HG03060 (cell line): ENCODE data around the gene MC2R.
"Not testable (repeated sequence)": the region's sequence is repeated elsewhere in the genome, so short reads cannot be mapped to it uniquely, and the experiment has no call there.

Experiments used
- ATAC-seq: cut with Tn5 transposase; IDR thresholded peaks from one replicate; pipeline ENCODE4 v1.9.1; 2021; ENCODE audit warnings: low read depth, moderate number of reproducible peaks; ENCODE audit not compliant: unreplicated experiment

Gene MC2R

DNA sequence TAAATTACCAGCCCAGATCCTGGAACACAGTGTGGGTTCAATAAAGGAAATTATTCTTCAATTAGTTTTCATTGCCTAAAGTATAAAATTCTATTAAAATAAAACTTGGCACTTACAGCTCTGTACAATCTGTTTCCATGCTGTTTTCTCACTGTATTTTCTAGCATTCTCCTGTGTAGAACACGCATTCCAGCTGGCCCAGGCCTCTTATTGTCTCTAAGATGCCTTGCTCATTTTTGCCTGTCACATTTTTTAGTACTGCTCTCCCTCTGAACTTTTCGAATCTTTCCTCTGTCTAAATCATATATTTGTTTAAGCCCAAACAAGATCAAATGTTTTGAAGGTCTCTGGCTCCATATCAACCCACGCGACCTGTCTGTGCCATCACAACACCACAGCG lies 20.8 kb downstream of the MC2R start:
- ATAC-seq: no peak

DNA sequence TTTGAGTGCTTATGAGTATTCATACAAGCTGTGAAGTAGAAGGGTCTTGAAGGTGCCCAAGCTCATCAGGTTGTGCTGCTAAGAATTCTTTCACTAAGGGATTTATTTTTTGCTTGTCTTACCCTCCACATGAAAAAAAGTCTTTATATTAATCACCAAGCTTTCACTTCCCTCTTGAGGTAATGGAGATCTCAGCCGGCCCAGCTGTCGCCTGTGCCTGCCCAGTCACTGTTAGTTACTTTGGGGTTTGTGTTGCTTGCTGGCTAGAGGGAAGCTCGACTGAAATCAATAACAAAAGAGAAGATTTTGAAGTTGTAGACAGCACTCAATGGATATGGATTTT lies 21.9 kb downstream of the MC2R start:
- peak; percentile 97 for ATAC-seq

DNA sequence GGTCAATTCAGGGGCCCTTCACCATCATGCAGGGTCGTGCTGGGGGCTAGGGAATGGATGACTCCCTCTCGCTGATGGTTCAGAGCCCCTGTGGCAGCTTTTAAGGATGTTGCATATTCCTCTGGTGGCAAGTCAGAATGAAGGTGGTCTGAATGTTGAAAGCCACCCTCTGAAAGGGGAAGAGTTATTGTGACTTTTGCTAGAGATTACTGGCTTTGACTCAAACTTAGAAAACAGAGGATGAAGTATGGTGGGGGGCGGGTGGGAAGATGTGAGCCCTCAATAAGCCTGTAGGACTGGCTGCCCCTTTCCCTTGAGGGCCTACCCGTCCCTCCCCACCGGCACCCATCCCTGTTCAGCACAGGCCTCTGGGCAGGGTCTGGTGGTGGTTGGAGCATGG lies 23.2 kb downstream of the MC2R start:
- no peak for ATAC-seq

DNA sequence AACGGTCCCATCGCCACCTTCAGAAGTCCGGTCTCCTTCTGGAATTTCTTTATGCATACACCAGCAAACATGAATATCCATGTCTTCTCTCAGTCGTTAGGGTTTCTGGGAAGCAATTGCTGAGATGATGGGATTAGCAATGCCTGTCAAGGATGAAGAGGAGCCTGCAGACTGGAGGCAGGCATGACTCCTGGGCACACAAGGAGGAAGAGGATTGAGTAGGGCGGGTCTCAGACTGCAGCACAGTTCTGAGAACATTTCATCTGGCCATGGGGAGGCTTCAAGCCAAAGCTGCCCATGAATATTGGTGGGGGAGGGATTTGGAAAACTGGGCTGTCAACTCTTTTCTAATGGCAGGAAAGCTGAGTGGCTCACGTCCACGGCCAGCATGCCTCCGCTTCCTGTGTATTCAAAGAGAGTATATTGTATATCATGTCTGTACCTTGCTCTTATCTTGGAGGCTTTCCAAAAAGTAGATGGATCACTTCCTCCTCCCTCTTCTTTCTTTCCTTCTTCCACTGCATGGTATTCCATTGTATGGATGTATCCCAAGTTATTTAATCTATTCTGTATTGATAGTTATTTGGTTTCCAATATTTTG lies 24.5 kb downstream of the MC2R start:
- no peak for ATAC-seq

DNA sequence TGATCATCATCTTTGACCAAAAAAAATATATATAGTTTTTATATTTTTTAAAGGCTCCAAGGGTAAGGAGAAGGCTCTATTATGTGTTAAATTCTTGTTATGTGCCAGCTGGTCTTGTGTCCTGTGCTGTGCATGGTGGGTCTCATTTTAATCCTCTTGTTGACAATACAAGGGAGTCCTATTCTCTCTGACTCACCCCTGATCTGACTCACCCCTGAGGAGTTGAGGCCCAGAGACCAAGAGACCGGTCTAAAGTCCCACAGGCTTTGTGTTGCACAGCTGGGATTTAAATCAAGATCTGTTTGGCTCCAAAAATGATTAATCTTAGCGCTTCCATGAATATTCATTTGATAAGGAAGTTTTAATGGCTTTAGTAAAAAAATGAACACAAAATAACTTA lies 25.7 kb downstream of the MC2R start:
- no peak for ATAC-seq

DNA sequence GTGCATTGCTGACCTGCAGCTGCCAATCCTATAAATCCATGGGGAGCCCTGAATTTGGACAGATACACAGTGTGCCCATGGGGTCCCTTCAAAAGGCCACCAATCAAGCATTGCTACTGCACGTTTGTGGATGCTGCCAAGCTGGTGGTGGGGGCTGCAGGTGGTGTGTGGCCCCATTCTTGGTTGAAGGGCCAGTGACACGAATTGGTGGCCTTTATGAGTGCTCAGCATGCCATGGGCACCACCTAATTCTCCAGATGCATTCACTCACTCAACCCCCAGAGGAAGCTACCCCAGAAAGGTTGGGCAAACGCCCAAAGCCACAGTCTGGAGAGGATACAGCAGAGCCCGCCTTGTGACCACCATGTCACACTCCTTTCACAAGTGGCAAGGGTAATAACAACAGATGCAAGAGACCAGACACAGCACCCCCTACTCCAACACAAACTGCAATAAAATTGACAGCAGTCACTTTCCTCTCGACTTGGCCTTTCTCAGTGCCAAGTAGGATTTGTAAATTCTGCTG lies 27.1 kb downstream of the MC2R start:
- no peak for ATAC-seq

DNA sequence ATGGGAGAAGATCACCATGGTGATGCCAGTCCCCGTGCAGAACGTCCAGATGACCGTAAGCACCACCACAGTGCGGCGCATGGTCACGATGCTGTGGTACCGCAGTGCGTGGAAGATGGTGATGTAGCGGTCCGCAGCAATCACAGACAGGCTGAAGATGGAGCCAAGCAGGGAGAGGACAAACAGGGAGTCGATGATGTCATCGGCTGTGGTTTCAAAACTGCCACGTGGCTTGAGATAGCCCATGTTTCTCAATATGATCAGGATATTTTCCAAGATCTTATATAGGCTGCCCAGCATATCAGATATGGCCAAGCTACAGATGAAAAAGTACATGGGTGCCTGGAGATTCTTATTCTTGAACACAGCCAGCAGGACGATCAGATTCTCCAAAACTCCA lies 30.3 kb downstream of the MC2R start:
- ATAC-seq: no peak

DNA sequence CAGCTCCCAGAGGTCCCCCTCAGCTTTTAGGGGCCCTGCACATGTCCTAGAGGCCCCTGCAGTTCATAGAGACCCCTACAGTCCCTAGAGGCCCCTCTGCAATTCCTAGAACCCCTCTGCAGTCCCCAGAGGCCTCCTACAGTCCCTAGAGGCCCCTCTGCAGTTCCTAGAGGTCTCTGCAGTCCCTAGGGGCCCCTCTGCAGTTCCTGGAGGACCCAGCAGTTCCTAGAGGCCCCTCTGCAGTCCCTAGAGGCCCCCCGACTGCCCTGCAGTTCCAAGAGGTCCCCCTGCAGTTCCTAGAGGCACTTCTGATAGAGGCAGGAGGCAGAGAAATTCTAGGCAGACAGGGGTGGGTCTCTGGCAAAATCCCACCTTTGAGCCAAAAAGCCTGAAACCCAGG lies 35.4 kb downstream of the MC2R start:
- ATAC-seq: no peak

DNA sequence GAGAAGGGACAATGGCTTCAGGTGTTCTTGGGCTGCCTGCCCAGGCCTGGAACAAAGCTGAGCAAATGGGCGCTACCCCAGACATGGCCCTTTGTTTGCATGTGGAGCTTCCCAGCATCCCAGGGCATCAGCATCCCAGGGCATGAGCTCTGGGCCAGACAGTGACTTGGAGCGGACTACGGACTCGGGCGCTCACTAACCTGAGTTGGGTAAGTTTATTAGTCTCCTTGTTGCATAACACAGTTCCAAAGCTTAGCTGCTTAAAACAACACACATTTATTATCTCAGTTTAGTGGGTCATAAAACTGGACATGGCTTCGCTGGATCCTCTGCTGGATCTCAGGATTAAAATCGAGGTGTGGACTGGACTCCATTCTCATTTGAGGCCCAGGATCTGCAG lies 35.8 kb downstream of the MC2R start:
- no peak for ATAC-seq

DNA sequence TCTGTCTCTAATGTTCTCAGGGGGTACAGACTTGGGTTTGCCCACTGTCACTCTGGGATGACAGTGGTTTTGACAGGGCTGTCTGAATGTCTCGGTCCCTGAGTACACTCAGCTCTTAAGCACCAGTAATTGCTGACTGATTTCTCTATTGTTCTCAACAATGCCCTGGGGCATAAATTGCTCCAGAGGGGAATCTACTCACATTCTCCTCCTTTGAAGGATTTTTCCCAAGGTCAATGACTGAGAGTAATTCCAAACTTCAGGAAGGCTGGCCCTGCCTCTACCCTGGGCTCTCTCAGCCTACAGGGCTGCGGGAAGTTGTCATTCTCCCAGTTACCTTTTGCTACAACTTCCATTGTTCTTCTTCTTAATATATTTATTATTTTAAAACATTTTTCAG lies 36.5 kb downstream of the MC2R start:
- no peak for ATAC-seq

DNA sequence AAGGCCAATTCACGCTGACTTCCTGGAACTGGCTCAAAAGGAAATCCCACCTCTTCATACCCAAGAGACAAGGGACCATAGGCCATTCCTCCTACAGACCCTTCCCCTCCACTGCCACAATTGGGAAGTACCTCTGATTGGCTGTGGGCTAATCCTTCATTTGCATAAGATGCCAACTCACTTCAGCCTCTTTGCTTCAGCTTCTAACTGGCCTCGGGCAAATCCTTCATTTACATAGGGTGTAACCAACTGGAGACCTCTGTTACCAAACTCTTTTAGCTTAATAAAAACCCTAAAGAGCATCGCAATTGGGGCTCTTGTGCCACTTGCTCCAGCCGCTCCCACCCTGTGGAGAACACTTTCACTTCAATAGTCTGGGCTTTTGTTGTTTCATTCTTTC lies 38.2 kb downstream of the MC2R start:
- no peak for ATAC-seq

DNA sequence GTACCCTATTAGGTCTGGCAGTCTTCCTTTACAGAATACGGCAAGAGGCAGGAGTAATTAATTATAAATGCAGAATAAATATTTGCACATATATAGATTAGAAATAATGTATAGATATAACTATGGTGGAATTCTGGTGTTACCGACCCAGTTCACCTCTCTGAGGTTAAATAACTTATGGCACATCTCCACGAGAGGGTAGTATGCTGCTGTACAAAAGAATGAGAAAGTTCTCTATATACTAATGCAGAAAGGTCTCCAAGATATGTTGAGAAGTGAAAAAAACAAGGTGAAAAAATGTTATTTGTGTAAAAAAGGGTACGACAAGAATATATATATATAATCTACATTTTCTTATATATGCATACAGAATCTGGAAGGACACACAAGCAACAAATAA lies 40.8 kb downstream of the MC2R start:
- ATAC-seq: no peak

DNA sequence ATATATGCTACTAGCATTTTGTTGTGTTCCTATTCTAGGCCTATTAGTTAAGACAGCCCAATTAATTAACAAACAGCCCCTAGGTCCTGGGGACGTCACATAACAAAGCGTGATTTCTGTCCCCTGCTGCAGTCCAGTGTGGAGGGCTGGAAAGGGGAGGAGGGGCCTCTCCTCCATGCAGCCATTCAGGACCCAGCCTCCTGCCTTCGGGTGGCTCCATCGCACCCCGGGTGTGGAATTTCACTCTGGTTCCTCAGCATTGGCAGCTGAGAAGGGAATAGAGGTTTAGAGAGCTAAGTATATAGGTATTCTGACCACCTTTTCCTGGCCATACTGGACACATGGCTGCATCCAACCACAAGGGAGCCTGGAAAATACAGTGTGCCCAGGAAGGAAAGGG lies 42.4 kb downstream of the MC2R start:
- ATAC-seq: no peak

DNA sequence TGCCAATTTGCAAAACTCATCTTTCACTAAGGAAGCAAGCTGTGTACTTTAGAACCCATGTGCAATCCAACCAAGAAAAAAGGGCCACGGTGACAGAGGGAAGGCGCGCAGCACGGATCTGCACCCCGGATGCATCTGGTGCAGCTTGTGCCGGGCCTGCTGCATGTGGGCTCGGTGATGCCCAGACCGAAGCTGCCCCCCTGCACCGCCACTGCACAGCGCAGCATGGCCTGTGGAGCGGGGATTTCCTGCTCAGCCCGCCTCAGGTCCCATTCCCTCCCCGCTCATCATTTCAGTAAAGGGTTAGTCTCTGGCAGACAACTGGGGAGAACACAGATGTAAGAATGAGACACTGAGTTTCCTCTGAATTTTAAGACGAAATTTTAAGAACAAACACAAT lies 43.0 kb downstream of the MC2R start:
- ATAC-seq: no peak

DNA sequence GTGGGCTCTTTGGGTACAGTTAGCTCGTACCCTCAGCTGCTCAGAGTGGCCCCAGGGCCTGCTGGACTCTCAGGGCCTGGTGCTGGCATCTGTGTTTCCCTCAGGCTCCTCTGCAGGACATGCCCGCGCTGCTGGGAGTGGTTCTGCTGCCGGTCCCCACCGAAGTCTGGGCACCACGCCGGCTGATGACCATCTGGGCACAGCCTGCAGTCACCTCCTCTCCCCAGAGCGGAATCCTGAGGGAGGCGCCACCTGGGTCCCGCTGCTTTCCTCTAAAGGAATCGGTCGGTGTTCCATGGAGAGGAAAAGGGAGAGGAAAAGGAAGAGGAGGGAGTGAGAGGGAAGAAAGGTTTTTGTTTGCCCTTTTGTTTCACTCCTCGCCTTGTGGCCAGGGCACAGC lies 43.6 kb downstream of the MC2R start:
- no peak for ATAC-seq

DNA sequence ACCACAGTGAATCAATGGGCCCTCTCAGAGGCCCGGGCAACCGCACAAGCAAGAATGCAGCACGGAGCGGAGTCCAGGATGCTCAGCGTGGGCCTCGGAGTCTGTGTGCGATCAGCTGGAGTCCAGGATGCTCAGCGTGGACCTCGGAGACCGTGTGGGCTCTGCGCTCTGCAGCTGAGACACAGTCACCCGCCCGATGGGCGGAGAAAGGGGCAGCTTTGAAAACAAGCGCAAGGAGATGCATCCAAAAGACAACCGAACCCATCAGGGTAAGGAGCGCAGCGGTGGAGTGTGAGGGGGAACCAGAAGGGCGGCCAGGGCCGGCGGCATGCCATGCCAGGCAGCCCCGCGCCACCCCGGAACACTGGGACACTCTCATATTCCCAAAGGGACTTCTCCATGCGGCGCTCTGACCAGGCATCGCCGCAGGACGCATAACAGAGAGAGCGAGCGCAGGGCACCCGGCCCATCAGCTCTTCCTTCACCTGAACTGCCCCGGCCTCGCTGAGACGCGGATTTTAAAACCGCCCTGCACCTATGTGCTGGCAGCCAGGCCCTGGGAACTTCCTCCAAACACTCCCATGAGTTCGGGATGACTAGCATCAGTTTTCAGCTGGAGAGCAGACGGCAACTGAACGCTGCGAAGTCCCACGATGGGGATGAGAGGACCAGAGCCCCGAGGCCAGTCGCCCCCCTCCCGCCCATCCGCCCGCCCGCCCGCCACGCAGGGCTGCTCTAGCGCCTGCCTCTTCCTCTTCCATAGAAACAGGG lies 46.6 kb downstream of the MC2R start:
- ATAC-seq: no peak

DNA sequence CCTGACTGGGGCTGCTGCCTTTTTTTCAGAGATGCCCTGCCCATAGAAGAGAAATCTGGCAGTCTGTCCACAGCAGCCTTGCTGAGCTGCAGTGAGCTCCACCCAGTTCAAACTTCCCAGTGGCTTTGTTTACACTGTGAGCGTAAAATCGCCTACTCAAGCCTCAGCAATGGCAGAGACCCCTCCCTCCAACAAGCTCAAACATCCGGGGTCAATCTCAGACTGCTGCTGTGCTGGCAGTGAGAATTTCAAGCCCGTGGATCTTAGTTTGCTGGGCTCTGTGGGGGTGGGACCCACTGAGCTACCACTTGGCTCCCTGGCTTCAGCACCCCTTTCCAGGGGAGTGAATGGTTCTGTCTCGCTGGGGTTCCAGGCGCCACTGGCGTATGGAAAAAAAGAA lies 52.4 kb downstream of the MC2R start:
- ATAC-seq: not testable (repeated sequence)

DNA sequence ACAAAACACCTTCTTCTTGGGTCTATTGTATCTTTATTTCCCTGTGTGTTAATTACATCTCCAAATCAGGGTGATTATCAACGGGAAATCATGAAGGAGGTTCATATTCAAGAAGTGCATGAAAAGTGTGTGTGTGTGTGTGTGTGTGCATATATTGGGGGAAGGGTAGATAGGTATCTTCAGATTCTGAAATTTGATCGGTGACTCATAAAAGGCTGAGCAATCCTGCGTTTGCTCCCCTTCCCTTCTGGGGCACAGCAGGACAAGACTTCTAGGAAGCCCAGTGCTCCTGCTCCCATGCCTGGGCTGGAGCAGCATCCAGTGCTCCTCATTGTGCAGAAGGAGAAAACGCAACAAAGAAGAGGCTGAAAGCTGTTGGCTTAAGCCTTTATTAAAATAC lies 65.5 kb downstream of the MC2R start:
- no peak for ATAC-seq

DNA sequence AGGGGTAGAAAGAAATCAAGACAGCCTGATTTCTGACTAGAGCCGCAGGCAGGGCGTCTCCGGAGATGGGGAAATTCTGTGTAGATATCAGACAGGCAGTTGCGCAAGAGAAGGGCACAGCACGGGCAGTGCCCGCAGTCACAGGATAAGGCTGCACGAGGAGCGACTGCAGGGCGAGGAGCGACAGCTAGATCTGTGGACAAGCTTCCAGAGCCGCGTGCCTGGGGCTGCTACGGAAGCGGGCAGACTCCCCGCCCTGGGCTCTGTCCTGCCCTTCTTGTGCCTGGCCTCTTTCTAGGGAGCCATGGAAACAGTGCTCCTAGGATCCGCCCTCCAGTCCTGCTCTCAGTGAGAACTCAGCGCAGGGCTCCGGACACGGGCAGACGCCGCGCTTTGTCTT lies 78.8 kb downstream of the MC2R start:
- ATAC-seq: no peak

DNA sequence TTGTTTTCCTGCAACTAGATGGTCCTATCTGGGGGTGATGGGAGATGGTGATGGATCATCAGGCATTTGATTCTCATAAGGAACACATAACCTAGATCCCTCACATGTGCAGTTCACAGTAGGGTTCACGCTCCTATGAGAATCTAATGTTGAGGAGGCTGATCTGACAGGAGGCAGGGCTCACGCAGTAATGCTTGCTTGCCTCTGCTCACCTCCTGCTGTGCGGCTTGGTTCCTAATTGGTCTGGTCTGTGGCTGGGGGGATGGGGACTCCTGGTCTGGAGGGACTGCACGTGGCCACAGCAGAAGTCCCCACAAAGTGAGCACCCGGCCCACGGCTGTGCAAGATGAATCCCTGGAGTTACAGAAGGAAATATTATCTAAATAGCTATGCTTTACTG lies 80.1 kb downstream of the MC2R start:
- ATAC-seq: no peak

DNA sequence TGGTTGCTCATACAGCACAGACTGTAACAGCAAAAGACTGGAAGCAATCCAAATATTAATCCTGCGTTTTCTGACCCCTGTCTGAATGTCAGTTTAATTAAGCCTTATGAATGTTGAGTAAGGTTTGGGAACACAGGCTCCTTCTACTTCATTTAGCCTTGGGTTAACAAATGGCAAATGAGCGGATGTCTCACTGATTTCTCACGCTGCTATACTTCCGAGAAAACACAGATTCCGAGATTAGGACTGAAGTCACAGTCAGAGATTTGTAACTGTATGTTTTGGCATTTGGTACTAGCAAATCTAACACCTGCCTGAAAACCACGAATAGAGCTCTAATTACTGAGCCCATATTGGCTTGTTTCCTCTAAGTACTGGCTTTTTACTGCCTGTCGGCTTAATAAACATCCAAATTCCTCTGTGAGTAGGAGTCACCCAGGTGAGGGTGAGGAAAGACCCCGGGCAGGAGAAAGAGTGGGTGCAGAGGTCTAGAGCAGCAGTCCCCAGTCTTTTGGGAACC lies 80.8 kb downstream of the MC2R start:
- no peak for ATAC-seq
